Measurements from ENCODE around the gene SERINC1.
"Not testable (repeated sequence)": the region's sequence is repeated elsewhere in the genome, so short reads cannot be mapped to it uniquely, and the experiment has no call there.

SERINC1 gene

DNA sequence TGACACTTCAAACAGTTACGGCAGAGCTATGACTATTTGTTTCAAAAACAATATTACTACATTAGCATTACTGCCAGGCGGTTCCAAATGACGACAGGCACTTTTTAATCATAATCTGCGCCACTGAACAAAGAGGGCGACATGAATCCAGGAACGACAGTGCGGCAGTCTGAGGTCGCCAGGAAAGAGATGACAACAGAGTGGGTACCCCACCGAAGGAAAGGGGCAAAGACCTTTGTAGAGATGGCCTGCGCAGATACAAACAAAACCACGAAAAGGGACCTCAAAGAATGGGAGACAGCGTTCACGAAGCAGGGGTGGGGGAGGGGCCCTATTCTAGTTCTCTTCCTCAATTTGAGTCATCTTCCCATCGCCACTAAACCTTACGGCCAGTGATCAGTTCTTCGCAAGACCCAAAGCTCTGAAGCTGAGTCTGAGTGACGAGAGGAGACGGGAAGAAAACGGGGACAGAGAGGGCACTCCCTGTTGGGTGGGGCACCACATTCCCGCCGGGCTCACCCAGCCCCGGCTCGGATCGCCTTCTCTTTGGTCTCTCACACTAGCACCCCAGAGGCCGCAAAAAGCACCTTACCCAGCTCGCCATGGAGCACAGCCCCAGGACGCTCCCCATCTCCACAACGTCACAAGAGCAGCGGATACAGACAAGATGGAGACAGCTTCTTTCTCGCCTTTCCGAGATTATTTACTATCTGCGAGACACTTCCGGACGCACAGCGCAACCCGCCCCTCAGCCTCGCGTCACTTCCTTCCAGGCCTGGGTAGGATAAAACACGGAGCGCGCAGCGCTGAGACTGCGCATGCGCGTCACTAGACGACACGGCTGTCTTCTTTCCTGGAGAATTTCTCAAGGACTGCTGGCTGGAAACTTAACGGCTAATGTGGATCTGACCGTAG, at the start of gene SERINC1:
Gene SERINC1, minus strand, starts transcription at position 701 of the 915 bp plus-strand sequence. Its CDS starts 70 bp downstream, at position 631.
- peak; percentile 87 for DNase-seq

DNA sequence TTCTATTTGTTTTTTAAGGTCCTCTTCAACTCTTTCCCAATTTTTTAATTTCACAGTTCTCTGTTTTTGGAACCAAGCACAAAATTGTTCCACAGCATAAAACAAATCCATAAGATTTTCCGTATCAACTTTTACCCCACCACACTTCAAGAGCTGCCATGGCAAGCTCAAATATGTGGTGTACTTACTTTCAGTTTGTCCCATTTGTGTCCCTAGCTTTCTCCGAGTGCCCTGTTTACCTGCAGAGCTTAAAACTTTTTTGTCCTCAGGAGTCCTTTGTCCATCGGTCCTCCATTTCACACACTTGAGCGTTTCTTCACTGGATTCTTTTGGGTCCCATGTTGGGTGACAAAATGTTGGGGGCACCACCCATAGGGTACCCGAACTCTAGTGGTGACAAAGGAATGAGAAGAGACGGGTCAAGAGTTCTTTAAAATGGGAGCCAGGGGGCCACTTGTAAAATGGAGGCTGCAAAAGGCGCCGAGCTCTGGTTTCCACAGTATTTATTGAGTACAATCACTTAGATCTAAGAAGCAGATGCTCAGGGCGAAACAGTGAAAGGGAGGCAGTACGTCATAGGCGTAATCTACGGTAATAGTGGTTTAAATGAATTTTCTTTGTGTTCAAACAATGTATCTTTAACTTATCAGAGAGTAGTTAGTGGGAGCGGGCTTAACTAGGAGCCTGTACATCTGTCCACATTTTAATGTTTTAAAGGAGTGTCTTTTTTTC, 39.8 kb upstream of the SERINC1 start:
- DNase-seq: no peak

DNA sequence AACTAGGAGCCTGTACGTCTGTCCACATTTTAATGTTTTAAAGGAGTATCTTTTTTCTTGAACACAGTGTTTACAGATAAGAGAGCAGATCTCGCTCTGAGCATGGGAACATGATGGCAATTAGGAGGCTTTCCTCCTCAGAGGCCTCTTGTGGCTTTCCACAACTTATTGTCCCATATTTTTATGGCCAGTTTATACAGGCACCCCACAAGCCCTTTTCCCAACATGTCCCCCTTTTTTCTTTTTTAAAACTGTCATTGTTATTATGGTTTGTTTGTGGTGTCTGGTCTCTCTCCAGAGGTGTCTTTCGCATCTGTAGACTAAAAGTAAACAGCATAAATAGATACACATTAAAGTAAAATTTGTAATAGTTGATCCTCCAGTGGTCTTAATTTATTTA, 33.6 kb upstream of the SERINC1 start:
- DNase-seq: not testable (repeated sequence)

DNA sequence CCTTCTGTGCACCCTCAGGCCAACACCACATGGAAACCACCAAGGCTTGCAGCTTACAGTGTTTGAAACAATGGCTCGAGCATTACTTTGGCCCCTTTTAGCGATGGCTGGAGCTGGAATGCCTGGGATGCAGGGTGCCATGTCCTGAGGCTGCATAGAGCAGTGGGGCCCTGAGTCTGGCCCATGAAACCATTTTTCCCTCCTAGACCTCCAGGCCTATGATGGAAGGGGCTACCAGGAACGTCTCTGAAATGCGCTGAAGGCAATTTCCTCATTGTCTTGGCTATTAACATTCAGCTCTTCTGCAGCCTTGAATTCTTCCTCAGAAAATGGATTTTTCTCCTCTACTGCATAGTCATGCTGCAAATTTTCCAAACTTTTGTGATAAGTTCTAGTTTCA, 29.9 kb upstream of the SERINC1 start:
- DNase-seq: no peak

DNA sequence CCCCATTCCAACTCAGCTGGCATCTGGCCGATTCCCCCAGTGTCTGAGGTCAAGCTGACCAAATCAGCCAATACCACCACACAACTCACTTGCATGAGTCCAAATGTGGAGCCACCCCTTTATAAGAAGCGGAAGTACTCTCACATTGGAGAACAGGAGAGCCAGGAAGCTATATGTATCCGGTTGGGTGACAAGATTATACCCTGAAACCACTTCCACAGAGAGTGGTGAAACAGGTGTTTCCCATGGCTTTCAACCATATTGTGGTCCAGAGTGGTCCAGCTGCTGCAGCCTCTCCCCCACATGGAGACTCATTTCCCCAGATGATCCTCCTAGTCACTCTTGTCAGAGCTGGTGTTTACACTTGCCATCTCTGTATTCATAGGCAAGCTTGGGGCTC, 24.0 kb upstream of the SERINC1 start:
- no peak for DNase-seq

DNA sequence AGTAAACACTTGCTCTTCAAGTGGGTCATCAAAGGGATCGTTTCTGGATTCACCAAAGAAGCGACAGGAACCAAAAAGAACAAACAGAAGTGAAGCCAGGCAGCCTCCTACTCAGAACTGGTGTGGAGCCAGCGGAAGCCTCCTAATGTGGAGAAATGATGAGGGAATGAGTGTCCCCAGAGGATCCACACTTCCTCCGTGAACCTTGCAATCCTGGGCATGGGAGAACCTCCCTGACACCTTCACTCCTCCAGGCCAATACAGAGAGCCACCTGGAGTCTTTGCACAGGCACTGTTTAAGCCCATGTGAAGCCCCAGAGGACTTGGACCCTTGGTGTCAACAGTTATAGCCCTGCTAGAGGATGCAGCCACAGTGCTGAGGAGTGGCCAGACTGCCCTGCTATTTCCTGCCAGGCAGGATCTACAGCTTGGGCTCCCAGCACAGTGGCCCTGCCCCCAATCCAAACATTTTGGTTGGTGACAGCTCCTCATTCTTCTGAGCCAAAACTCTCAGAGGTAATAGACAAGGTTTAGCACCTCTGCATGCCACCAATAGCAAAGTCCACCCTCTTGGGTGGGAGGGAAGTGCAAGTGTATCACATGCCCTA, 23.2 kb upstream of the SERINC1 start:
- peak; percentile 83 for DNase-seq

DNA sequence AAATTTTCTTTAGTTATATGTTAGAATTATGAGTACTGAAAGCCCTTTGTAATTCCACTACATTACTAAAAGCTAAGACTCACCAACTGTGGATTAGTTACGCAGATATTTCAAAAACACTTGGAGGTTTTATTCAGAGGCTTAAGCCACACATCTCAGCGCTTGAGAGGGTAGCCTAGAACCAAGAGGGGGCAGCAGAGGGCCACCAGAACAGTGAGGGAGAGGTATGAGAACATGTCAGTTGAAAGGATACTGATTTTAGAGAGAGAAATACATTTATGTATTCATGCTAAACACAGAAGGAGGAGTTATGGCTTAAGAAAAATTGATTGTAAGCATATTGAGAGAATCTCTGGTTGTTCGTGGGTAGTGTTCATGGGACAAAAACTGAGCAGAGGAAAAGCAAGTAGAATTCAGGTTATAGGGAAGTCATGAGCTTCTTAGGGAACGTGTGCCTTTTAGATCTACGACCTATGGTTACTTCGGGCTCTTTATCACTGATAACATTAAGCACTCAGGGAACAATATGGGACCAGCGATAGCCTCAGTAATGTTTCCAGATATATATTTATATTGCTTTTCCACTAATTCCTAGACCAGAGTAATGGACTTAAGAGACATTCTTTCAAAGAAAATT, 20.4 kb upstream of the SERINC1 start:
- DNase-seq: no peak

DNA sequence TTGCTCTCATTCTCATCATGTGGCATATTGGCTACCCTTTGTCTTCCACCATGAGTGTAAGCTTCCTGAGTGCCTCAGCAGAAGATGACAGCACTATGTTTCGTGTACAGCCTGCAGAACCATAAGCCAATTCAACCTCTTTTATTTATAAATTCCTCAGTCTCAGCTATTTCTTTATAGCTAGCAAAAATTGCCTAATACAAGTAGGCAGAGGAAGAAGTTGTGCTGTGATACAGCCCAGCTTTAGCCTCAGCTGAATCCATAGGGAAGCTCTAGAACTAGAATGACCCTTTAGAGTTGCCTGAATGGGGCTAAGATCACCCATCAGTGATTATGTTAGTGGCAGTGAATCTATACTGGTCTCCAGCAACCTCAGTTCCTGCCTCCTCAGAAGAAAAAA, 19.0 kb upstream of the SERINC1 start:
- DNase-seq: no peak

DNA sequence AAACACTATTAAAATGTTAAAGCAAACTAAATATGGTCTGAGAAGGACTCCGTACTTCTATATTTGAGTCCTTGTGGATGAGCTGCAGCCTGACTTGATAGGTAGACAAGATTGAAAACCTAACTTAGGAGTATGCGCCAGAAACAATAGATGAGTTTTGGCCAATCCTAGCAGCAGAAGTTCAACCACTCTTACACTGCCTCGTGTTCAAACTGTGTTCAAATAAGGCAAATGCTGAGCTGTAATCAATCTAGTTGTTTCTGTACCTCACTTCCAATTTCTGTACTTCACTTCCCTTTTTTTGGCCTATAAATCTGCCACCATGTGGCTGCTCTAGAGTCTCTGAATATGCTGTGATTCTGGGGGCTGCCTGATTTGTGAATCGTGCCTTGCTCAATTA, 13.2 kb upstream of the SERINC1 start:
- no peak for DNase-seq

DNA sequence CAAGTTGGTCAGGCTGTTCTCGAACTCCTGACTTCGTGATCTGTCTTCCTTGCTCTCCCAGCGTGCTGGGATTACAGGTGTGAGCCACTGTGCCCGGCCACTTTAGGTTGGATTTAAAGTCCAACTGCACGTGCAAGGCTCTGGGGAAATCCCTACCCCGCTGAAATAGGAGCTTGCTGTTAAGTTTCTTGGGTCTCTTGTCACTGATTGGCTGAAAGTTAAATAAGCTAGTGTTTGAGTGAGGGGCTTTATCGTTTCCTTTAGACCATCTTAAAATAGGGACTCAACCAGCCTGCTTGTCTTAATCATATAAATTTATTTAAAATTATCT, 11.1 kb upstream of the SERINC1 start:
- no peak for DNase-seq

DNA sequence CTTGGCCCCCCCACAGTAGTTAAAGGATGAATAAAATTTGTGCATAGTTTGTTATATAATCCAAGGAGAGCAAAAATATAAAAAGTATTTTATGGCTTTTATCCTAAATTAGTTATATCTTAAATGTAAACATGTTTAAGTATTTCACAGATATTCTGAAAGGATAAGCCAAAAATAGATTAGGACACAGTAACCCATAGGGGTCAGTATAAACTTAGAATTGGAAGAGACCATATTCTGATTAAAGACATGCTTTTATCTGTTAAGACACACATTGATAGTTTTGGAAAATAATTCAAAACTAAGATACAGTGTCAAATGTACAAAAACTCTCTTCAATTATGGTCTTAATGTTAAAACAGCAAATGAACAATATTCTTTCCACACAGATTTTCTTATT, 4.5 kb upstream of the SERINC1 start:
- DNase-seq: no peak

DNA sequence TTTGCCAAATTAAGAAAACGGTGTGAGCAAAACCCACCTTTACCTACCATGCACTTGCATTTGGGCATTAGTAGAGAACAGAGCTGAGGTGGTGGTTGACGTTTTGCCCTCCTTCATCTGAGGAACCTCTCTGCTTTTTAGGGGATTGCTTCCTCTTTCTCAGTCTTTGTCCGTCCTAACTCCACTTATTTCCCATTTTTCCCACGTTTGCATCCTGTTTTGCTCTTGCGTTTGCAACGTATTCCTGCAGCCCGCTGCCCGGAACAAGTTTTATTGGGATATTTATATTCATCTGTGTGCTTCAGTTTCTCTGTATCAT, 374 bp upstream of the SERINC1 start:
- no peak for DNase-seq

DNA sequence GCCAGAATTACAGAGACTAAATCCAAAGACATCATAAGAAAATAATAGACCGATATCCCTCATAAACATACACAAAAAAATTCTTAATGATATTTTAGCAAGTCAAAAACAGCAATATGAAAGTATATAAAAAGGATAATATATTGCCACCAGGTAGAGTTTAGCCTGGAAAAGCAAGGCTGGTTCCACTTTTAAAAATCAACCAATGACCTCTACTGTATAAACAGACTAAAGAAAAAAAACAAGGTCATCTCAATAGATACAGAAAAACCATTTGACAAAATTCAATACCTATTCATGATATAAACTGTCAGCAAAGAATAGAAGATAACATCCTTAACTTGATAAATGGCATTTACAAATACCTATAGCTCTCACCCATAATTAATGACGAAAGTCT, 9.7 kb downstream of the SERINC1 start:
- no peak for DNase-seq

DNA sequence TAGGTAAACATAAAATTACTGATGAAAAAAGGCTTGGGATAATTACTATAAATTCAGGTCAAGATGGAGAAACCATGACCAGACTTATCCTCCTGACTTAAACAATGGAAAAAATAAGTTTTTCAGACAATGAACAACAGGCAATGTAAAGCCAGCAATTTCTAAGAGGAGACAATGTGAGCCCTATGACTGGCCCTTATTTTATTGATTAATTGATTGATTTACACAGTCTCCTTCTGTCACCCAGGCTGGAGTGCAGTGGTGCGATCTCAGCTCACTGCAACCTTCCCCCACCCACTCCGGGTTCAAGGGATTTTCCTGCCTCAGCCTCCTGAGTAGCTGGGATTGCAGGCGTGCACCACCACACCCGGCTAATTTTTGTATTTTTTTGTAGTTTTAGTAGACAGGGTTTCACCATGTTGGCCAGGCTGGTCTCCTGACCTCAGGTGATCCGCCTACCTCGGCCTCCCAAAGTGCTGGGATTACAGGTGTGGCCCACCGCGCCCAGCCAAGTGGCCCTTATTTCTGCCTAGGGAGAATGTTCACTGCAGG, 11.7 kb downstream of the SERINC1 start:
- DNase-seq: not testable (repeated sequence)

DNA sequence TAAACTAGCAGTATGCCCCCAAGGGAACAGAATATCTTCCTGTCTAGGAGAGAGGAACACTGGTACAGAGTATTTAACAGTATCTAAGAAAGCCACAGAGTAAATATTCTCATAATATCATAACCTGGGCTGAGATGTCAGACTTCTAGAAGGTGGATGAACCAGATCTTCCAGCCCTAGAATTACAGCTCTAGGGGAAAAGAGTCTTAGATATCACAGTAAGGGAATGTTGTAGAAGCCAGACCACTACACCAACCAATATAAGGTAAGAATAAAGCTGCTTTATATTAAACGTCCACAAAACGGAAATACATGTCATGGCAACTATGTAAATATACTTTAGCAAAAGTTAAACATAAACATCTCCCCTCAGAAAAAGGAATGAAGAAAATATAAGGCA, 12.4 kb downstream of the SERINC1 start:
- DNase-seq: no peak

DNA sequence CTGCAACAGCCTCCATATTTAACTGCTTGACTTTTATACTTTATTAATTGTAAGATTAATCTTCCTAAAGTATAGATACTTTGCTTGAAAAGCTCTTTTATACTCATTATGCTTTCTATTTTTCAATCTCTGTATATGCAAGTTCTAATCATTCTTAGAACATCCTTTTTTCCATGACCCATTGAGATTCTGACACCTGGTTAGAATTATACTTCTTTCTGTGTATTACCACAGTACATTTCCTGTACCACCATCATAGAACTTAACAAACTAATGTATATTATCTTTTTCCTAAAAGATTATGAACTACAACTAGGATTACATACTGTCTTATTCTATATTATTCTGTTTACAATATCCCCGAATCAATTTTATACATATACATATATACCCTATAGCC, 13.5 kb downstream of the SERINC1 start:
- DNase-seq: no peak

DNA sequence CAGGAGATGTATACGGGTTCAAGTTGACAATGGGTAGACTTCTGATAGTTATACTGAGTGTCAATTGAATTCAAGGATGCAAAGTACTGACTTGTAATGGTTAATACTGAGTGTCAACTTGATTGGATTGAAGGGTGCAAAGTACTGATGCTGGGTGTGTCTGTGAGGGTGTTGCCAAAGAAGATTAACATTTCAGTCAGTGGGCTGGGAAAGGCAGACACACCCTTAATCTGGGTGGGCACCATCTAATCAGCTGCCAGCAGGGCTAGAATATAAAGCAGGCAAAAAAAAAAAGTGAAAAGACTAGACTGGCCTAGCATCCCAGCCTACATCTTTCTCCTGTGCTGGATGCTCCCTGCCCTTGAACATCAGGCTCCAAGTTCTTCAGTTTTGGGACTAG, 16.5 kb downstream of the SERINC1 start:
- DNase-seq: not testable (repeated sequence)

DNA sequence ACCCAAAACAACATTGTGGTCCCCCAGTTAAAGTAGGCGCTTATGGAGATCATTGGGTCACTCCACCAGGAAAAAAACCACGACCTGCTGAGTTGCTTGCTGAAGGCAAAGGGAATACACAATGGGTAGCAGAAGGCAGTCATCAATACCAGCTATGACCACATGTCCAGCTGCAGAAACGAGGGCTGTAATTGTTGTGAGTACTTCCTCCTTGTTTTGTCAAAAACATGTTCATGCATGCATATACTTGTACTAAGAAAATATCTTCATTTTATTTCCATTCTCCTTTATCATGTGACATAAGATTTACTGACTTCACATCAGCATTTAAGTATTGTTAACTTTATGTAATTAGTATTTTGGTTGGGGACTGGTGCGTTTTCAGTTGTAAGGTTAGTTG, 16.9 kb downstream of the SERINC1 start:
- DNase-seq: no peak

DNA sequence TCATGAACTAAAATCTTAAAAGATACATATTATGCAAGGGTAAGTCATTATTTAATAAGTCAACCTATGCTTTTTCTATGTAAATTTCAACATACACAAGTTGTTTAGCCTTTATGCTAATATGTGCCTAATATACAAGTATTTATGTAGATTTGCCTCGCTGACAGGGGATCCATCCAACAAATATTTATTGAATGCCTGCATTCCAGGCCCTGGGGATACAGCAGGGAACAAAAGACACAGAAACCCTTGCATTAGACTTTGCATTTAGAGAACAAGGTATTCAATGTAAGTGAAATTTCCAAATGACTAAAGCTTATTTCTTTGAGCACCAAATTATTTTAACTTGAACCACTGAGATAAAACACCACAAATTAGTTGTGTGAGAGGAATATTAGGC, 19.1 kb downstream of the SERINC1 start:
- no peak for DNase-seq

DNA sequence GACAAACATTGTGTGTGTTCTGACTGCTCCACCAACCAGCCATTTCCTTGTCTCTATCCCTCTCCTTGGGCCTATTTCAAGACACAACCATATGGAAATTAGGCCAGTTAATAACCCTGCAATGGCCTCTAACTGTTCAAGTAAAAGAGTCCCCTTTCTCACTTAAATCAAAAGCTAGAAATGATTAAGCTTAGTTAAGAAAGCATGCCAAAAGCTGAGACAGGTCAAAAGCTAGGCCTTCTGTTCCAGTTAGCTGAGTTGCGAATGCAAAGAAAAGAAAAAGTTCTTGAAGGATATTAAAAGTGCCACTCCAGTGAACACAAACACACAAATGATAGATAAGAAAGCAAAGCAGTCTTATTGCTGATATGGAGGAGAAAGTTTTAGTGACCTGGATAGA, 22.5 kb downstream of the SERINC1 start:
- DNase-seq: no peak

DNA sequence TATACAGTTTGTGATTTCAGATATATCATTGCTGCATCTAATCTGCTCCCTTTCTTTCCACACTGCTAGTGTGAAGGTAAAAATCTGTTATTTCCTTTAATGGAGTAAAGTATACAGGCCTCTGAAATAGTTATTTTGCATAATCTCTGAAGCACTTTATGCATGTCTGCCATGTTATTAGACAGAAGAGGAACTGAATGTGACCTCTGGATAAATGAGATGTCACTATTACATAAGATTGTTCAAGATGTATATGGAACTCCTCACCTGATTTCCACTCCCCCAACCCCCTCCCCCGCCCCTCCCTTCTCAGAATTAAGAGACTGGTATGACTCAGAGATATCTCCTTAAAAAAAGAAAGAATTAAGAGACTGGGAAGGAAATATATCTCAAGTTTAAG, 26.3 kb downstream of the SERINC1 start:
- no peak for DNase-seq

DNA sequence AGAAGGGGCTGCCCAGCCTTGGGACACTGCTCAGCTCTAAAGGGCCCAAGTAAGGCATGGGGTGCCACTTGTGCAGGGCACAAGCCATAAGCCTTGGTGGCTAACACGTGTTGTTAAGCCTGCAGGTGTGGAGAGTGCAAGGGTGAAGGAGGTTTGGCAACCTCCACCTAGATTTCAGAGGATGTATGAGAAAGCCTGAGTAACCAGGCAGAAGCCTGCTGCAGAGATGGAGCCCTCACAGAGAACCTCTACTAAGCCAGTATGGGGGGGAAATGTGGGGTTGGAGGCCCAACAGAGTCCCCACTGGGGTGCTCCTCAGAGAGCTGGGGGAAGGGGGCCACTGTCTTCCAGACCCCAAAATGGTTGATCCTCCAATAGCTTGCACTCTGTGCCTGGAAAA, 32.6 kb downstream of the SERINC1 start:
- no peak for DNase-seq

DNA sequence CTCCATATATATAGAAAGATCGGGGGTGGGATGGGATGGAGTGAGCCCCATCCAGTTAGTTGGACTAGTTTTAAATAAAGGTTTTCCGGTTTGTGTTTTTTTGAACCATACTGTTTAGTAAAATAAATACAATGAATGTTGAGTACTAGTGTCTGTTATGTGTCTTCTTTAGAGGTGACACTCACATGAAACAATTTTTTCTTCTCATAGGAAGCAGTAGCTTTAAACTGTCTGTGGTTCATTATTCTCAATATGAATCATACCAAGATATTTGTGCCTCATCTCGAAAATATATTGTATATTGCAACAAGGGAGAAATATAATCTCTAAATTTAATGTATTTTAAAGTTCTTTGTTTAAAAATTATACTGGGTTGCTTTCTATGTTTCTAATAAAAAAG, 38.8 kb downstream of the SERINC1 start:
- no peak for DNase-seq

Measured in DMS79 (cell line).